Neural cell (in vitro differentiated cells): Measurements from ENCODE around the gene DSCAML1. TPM values are rescaled to one million over a fixed set of nuclear protein-coding genes. Genes with fewer than 3 reads are reported as not detected.

Experiments
- H2AFZ ChIP-seq: fragments of 200-600, 300-800 bp; sonication (generic), shearing (Covaris generic); 2 replicates; pipeline ENCODE4 v1.6.0; 2014; ENCODE audit warnings: low read depth, mild to moderate bottlenecking, antibody characterized with exemption, low read length, moderate library complexity
- H3F3A ChIP-seq: fragments of 200-600 bp; shearing (Covaris generic); 2 replicates; pipeline ENCODE4 v1.6.1; 2016; ENCODE audit warnings: mild to moderate bottlenecking, moderate library complexity, mixed read lengths, antibody characterized with exemption, low read length; ENCODE audit not compliant: insufficient read depth, poor library complexity, severe bottlenecking
- H3K27ac ChIP-seq: fragments of 200-600, 300-800 bp; sonication (generic), shearing (Covaris generic); 2 replicates; pipeline ENCODE4 v1.5.1; 2014; ENCODE audit warnings: mild to moderate bottlenecking, low read length, moderate library complexity
- H3K27me3 ChIP-seq: fragments of 300-800, 200-600 bp; sonication (generic), shearing (Covaris generic); 2 replicates; pipeline ENCODE4 v1.6.0; 2014; ENCODE audit warnings: mild to moderate bottlenecking, low read depth, low read length, moderate library complexity; ENCODE audit not compliant: insufficient read depth
- H3K36me3 ChIP-seq: fragments of 300-800, 200-600 bp; sonication (generic), shearing (Covaris generic); 2 replicates; pipeline ENCODE4 v1.5.1; 2014; ENCODE audit warnings: mild to moderate bottlenecking, antibody characterized with exemption, low read length, moderate library complexity; ENCODE audit not compliant: insufficient read depth
- H3K4me2 ChIP-seq: fragments of 300-800, 200-600 bp; sonication (generic), shearing (Covaris generic); 2 replicates; pipeline ENCODE4 v1.6.0; 2014; ENCODE audit warnings: mild to moderate bottlenecking, low read length
- H3K4me3 ChIP-seq: fragments of 300-800, 200-600 bp; sonication (generic), shearing (Covaris generic); 2 replicates; pipeline ENCODE4 v1.5.1; 2014; ENCODE audit warnings: mild to moderate bottlenecking, low read length, moderate library complexity
- H3K79me2 ChIP-seq: fragments of 200-600 bp; shearing (Covaris generic); replicated peaks from 2 replicates; pipeline ENCODE4 v1.6.0; 2014; ENCODE audit warnings: mild to moderate bottlenecking, low read length, moderate library complexity; ENCODE audit not compliant: insufficient read depth
- H3K9ac ChIP-seq: fragments of 300-800, 200-600 bp; sonication (generic), shearing (Covaris generic); 2 replicates; pipeline ENCODE4 v1.6.1; 2016; ENCODE audit warnings: mild to moderate bottlenecking, low read length, mixed read lengths
- H3K9me2 ChIP-seq: fragments of 200-600 bp; shearing (Covaris generic); 2 replicates; pipeline ENCODE4 v1.6.1; 2016; ENCODE audit warnings: mild to moderate bottlenecking, low read length, mixed read lengths; ENCODE audit not compliant: insufficient read depth
- H3K9me3 ChIP-seq: fragments of 200-600, 300-800 bp; sonication (generic), shearing (Covaris generic); 2 replicates; pipeline ENCODE4 v1.6.1; 2016; ENCODE audit warnings: mild to moderate bottlenecking, mixed run types, low read length, moderate library complexity, mixed read lengths
- H4K20me1 ChIP-seq: fragments of 200-600 bp; shearing (Covaris generic); 2 replicates; pipeline ENCODE4 v1.6.1; 2016; ENCODE audit warnings: mild to moderate bottlenecking, mixed run types; ENCODE audit not compliant: insufficient read depth
- CTCF ChIP-seq: fragments of 450-650 bp; IDR thresholded peaks from 2 replicates; pipeline ENCODE4 v1.5.1; 2014; ENCODE audit warnings: antibody characterized with exemption, mild to moderate bottlenecking, moderate library complexity; ENCODE audit not compliant: poor library complexity, severe bottlenecking
- EZH2 ChIP-seq: fragments of 200-600, 300-800 bp; shearing (Covaris generic), sonication (generic); IDR thresholded peaks from 2 replicates; pipeline ENCODE4 v1.6.1; 2014; ENCODE audit warnings: antibody characterized with exemption, low read length, borderline replicate concordance, mild to moderate bottlenecking; ENCODE audit not compliant: insufficient read depth, poor library complexity, severe bottlenecking
- MXI1 ChIP-seq: fragments of 450-650 bp; conservative IDR thresholded peaks from 2 replicates; pipeline ENCODE4 v1.6.1; 2014; ENCODE audit warnings: antibody characterized with exemption, mild to moderate bottlenecking; ENCODE audit not compliant: poor library complexity, severe bottlenecking
- POLR2AphosphoS5 ChIP-seq: IDR thresholded peaks from 2 replicates; pipeline ENCODE4 v1.6.1; 2012
- RAD21 ChIP-seq: fragments of 450-650 bp; conservative IDR thresholded peaks from 2 replicates; pipeline ENCODE4 v1.6.1; 2014; ENCODE audit warnings: antibody characterized with exemption, mild to moderate bottlenecking, moderate library complexity
- REST ChIP-seq: IDR thresholded peaks from 2 replicates; pipeline ENCODE4 v1.6.1; 2012; ENCODE audit warnings: borderline replicate concordance
- SMC3 ChIP-seq: fragments of 450-650 bp; conservative IDR thresholded peaks from 2 replicates; pipeline ENCODE4 v1.6.1; 2014; ENCODE audit warnings: antibody characterized with exemption, mild to moderate bottlenecking, moderate library complexity; ENCODE audit not compliant: poor library complexity
- TAF1 ChIP-seq: IDR thresholded peaks from 2 replicates; pipeline ENCODE4 v1.6.1; 2012; ENCODE audit warnings: low read depth
- polyA plus RNA-seq: library from polyadenylated mRNA; depleted of rRNA; stranded (reverse); fragments of >200 nt; gene quantifications from 2 replicates; pipeline ENCODE4 v1.2.3, GENCODE V29; 2014

Gene DSCAML1
- polyA plus RNA-seq, 1 donor from 2014 or later: 1.3 TPM

DNA sequence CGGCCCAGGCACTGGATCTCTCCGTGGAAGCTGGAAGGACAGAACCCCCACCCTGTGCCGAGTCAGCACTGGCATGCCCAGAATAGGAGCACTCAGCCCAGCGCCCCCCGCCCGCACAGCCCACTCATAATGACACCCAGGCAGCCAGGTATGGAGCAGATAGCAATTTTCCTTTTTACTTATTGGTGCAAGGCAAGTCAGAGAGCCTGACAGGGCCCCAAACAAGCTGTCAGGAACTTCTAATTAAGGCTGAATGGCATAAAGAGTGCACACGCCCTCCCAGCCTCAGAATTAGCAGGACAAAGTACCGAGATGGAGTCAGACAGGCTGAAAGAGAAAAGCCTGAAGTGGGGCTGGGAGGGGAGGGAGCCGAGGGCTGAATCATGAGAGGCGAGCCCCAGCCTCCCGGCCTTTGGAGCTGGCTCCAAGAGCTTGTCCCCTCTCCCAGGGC is 76.9 kb downstream of the DSCAML1 start:
- Histone ChIP-seq H3K36me3 (no peaks in the 10 kb centered on the region), H3K9me3 (no peaks in the 10 kb centered on the region), H3K9me2 (no peaks in the 10 kb centered on the region), H2AFZ (no peak overlapping the region), H3K4me2 (peak overlapping the region; percentile 17), H3F3A (no peaks in the 10 kb centered on the region), H3K79me2 (no peaks in the 10 kb centered on the region), H4K20me1 (no peaks in the 10 kb centered on the region), H3K27ac (no peak overlapping the region), H3K9ac (no peak overlapping the region), H3K27me3 (no peaks in the 10 kb centered on the region), H3K4me3 (peak overlapping the region; percentile 36)
- TF ChIP-seq TAF1: no peak
- TF ChIP-seq POLR2AphosphoS5: peak; percentile 84
- no peak for TF ChIP-seq RAD21
- TF ChIP-seq REST: peak; percentile 31
- TF ChIP-seq CTCF: no peak
- no peak for TF ChIP-seq EZH2
- peak; percentile 18 for TF ChIP-seq SMC3
- TF ChIP-seq MXI1: no peak

GRCh38 chr11:117719480-117719879 is 77.5 kb downstream of the DSCAML1 start:
- no peaks in the 10 kb centered on the region for H3K36me3 ChIP-seq
- H3K27me3 ChIP-seq: no peaks in the 10 kb centered on the region
- peak overlapping the region; percentile 36 for H3K4me3 ChIP-seq
- H3K4me2 ChIP-seq: no peak overlapping the region
- TF ChIP-seq CTCF: no peak
- no peak for TF ChIP-seq SMC3
- H3K27ac ChIP-seq: no peak overlapping the region
- H3K9me3 ChIP-seq: no peaks in the 10 kb centered on the region
- H3K9me2 ChIP-seq: no peaks in the 10 kb centered on the region
- no peak overlapping the region for H2AFZ ChIP-seq
- no peaks in the 10 kb centered on the region for H4K20me1 ChIP-seq
- H3K9ac ChIP-seq: no peak overlapping the region
- no peaks in the 10 kb centered on the region for H3K79me2 ChIP-seq
- H3F3A ChIP-seq: no peaks in the 10 kb centered on the region
